SJSA1 (cell line): ENCODE results near the gene AGBL4. TPM values are rescaled to one million over a fixed set of nuclear protein-coding genes. Genes with fewer than 3 reads are reported as not detected.

Experiments
- DNase-seq, 2 experiments: peaks; one replicate each; pipeline ENCODE4 v3.0.0-alpha.2; 2015 to 2020; ENCODE audit warnings: low spot score in 2 of 2, low read depth in 1 of 2
- H3K27ac ChIP-seq: fragments of 250-450 bp; sonication (Bioruptor Pico); 2 replicates; pipeline ENCODE4 v1.5.1; 2020; ENCODE audit warnings: mild to moderate bottlenecking, moderate library complexity
- H3K27me3 ChIP-seq: fragments of 250-450 bp; sonication (Bioruptor Pico); replicated peaks from 2 replicates; pipeline ENCODE4 v1.5.1; 2020; ENCODE audit warnings: mild to moderate bottlenecking, moderate library complexity
- H3K36me3 ChIP-seq: fragments of 250-450 bp; sonication (Bioruptor Pico); 2 replicates; pipeline ENCODE4 v1.5.1; 2020; ENCODE audit warnings: mild to moderate bottlenecking
- H3K4me1 ChIP-seq: fragments of 250-450 bp; sonication (Bioruptor Pico); replicated peaks from 2 replicates; pipeline ENCODE4 v1.6.1; 2021; ENCODE audit warnings: mild to moderate bottlenecking
- H3K4me3 ChIP-seq: fragments of 250-450 bp; sonication (Bioruptor Pico); 2 replicates; pipeline ENCODE4 v1.5.1; 2020; ENCODE audit warnings: mild to moderate bottlenecking
- H3K9me3 ChIP-seq: fragments of 250-450 bp; sonication (Bioruptor Pico); replicated peaks from 2 replicates; pipeline ENCODE4 v1.5.1; 2020; ENCODE audit warnings: mild to moderate bottlenecking
- total RNA-seq: library from RNA; depleted of rRNA; stranded (reverse); fragments of >200 nt; shearing (Covaris generic); gene quantifications from 2 replicates; pipeline ENCODE4 v1.2.3, GENCODE V29; 2014

The AGBL4 gene
- total RNA-seq, 1 experiment from 2014 or later = not detected

DNA sequence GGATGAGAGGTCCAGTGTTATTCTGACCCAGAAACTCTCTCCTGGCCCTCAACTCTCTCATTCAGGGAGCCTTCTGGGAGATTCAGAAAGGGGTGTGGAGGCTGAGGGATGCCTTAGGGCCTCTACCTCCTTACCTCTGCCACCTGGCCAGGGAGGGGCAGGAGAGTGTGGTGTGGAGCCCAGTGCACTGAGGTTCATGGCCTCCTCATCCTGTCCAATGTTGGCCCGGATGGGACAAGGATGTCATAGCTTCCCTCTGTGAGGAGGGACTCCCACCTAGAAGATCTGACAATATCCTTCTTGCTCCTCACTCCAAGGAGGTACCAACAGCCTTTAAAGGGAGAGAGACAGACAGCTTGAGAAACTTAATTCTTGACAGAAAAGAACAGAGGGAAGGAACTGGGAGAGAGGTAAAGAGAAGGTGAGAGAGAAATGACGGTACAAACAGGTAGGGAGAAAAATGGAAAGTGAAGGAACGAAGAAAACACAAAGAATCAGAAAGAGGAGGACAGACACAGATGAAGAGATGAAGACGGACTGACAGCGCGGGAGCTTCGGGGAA lies 1247.8 kb downstream of the AGBL4 start:
- no peak overlapping the region for H3K4me3 ChIP-seq

DNA sequence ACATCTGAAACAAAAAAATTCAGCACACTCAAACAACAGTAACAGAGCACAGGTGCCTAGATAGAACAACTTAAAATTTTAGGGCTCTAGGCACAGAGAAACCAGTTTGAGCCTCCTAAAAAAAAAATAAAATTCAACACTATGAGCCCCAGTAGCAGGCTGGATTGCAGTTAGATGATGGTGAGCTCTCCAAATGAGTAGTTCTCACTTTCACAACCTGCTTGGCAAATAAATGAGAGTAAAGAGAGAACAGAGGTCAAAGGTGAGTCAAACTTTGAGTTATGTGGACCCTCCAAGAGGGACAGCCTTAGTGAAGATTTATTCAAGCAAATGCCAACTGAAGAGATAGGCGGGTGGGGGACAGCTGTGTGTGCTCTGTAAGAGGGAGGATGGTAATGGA lies 1250.6 kb downstream of the AGBL4 start:
- Histone ChIP-seq H3K4me3 (no peak overlapping the region), H3K4me1 (no peaks in the 10 kb centered on the region), H3K27me3 (peaks cover 21% of the 10 kb centered on the region), H3K9me3 (no peaks in the 10 kb centered on the region), H3K36me3 (no peaks in the 10 kb centered on the region), H3K27ac (no peak overlapping the region)
- DNase-seq = no peak

More for the DNA sequence above, 1247.8 kb downstream of the AGBL4 start:
- H3K27ac ChIP-seq = no peak overlapping the region
- no peaks in the 10 kb centered on the region for H3K9me3 ChIP-seq
- no peaks in the 10 kb centered on the region for H3K4me1 ChIP-seq
- H3K27me3 ChIP-seq = peaks cover 21% of the 10 kb centered on the region
- H3K36me3 ChIP-seq = no peaks in the 10 kb centered on the region
- DNase-seq = no peak

- no peak overlapping the region for H3K4me3 ChIP-seq
Measured at GRCh38 chr1:48772211-48772610, 1251.5 kb downstream of the AGBL4 start.

GRCh38 chr1:48771561-48771960 lies 1252.2 kb downstream of the AGBL4 start:
- Histone ChIP-seq H3K9me3 (no peaks in the 10 kb centered on the region), H3K4me3 (no peak overlapping the region), H3K27ac (no peak overlapping the region), H3K27me3 (peaks cover 21% of the 10 kb centered on the region), H3K36me3 (no peaks in the 10 kb centered on the region), H3K4me1 (no peaks in the 10 kb centered on the region)
- DNase-seq = no peak

More at GRCh38 chr1:48772211-48772610, 1251.5 kb downstream of the AGBL4 start:
- Histone ChIP-seq H3K4me1 (no peaks in the 10 kb centered on the region), H3K36me3 (no peaks in the 10 kb centered on the region), H3K9me3 (no peaks in the 10 kb centered on the region), H3K27ac (no peak overlapping the region), H3K27me3 (peaks cover 21% of the 10 kb centered on the region)
- DNase-seq = no peak

DNA sequence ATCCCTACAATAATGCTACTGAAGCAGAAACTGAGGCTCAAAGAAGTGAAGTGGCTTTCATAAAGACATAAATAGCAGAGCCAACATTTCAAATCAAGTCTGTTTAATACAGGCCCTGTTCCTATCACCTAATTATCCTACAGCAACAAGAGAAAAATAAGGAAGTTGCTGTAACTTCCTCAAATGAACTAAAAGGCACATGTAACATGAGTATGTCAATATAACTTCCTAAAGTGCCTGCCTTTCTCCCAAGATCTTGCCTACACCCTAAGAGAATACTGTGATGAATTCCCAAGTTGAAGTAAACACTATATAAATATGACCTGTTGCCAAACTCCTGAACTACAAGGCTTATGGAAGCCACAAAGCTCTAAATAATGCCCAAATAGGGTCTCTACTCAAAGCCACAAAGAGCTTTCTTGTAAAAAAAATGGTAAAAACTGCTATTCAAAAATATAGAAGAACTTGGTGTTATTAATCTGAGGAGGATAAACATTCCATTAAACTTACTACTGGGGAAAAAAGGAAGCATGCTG lies 1255.7 kb downstream of the AGBL4 start:
- H3K4me1 ChIP-seq = no peaks in the 10 kb centered on the region
- DNase-seq = no peak
- H3K27ac ChIP-seq = no peak overlapping the region

GRCh38 chr1:48765335-48765734 lies 1258.4 kb downstream of the AGBL4 start:
- Histone ChIP-seq H3K4me1 (no peaks in the 10 kb centered on the region), H3K9me3 (no peaks in the 10 kb centered on the region), H3K36me3 (no peaks in the 10 kb centered on the region)

More for the DNA sequence above, 1255.7 kb downstream of the AGBL4 start:
- no peaks in the 10 kb centered on the region for H3K27me3 ChIP-seq
- H3K9me3 ChIP-seq = no peaks in the 10 kb centered on the region
- no peaks in the 10 kb centered on the region for H3K36me3 ChIP-seq
- H3K4me3 ChIP-seq = no peak overlapping the region

DNA sequence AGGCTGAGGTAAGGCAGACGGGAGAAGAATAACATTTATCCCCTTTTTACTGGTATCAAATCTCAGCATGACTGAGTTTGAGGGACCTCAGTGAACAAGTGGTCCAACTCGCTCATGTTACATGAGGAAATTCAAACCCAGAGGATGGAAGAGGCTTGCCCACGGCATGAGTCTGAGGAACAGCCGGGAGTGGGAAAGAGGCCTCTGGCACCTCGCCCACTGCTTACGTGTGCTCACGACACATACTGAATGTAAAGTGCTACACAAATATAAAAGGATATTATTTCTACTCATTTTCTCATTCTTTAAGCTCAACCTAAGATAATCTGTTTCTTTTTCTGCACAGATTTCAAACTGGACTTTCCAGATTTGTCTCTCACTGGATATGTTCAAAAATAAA lies 1261.8 kb downstream of the AGBL4 start:
- no peaks in the 10 kb centered on the region for H3K36me3 ChIP-seq
- no peaks in the 10 kb centered on the region for H3K9me3 ChIP-seq
- no peaks in the 10 kb centered on the region for H3K27me3 ChIP-seq
- H3K4me3 ChIP-seq = no peak overlapping the region
- no peak for DNase-seq
- no peaks in the 10 kb centered on the region for H3K4me1 ChIP-seq
- no peak overlapping the region for H3K27ac ChIP-seq

More at GRCh38 chr1:48765335-48765734, 1258.4 kb downstream of the AGBL4 start:
- Histone ChIP-seq H3K27ac (no peak overlapping the region), H3K27me3 (no peaks in the 10 kb centered on the region), H3K4me3 (no peak overlapping the region)
- no peak for DNase-seq

DNA sequence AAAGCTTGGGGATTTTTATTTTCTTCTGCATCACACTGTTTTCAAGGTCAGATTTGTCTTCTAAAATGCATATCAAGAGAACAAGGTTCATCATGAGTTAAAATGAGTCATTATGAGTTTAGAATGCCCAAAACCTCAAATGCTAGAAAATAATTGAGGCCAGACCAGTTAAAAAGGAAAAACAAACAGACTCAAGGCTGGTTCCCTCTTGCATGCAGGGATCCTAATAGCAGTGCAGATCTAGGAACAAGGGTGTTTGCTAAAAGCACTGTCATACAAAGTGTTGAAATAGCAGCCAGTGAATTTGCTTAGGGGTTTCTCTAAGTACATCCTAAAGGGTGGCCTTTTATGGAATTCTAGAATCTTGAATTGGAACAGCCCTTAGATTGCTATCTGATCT lies 1262.3 kb downstream of the AGBL4 start:
- Histone ChIP-seq H3K27ac (no peak overlapping the region), H3K36me3 (no peaks in the 10 kb centered on the region), H3K4me1 (no peaks in the 10 kb centered on the region), H3K9me3 (no peaks in the 10 kb centered on the region), H3K27me3 (no peaks in the 10 kb centered on the region), H3K4me3 (no peak overlapping the region)
- no peak for DNase-seq

GRCh38 chr1:48760857-48761256 lies 1262.9 kb downstream of the AGBL4 start:
- H3K27ac ChIP-seq = no peak overlapping the region
- H3K9me3 ChIP-seq = no peaks in the 10 kb centered on the region
- H3K4me1 ChIP-seq = no peaks in the 10 kb centered on the region
- no peaks in the 10 kb centered on the region for H3K36me3 ChIP-seq
- no peak overlapping the region for H3K4me3 ChIP-seq
- H3K27me3 ChIP-seq = no peaks in the 10 kb centered on the region
- no peak for DNase-seq

DNA sequence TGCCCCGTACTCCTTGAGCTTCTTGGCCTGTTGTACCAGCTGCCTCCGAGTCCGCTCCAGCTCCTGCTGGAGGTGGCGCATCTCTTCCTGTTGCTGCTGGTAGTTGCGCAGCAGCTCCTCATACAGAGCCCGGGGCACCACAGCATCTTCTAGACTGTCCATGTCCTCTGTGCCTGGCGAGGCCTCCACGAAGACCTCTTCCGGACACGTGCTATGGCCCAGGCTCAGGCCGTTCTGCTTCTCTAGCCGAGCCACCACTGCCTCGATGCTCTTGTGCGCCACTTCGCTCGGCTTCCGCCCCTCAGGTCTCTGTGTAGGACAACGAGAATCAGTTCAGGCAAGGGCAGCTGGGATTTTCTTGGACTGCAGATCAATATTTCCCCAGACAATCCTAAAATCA lies 1264.8 kb downstream of the AGBL4 start:
- Histone ChIP-seq H3K36me3 (no peaks in the 10 kb centered on the region), H3K4me1 (no peaks in the 10 kb centered on the region), H3K9me3 (no peaks in the 10 kb centered on the region), H3K4me3 (no peak overlapping the region), H3K27me3 (no peaks in the 10 kb centered on the region), H3K27ac (no peak overlapping the region)
- no peak for DNase-seq

- H3K36me3 ChIP-seq = no peaks in the 10 kb centered on the region
- no peaks in the 10 kb centered on the region for H3K27me3 ChIP-seq
- no peak overlapping the region for H3K4me3 ChIP-seq
- H3K9me3 ChIP-seq = no peaks in the 10 kb centered on the region
- no peak overlapping the region for H3K27ac ChIP-seq
- DNase-seq = no peak
- no peaks in the 10 kb centered on the region for H3K4me1 ChIP-seq
Measured at GRCh38 chr1:48757363-48757762, 1266.4 kb downstream of the AGBL4 start.

- no peaks in the 10 kb centered on the region for H3K9me3 ChIP-seq
- no peak overlapping the region for H3K27ac ChIP-seq
- no peak for DNase-seq
- no peaks in the 10 kb centered on the region for H3K27me3 ChIP-seq
- H3K4me1 ChIP-seq = no peaks in the 10 kb centered on the region
- no peak overlapping the region for H3K4me3 ChIP-seq
- no peaks in the 10 kb centered on the region for H3K36me3 ChIP-seq
Measured at GRCh38 chr1:48756683-48757316, 1267.0 kb downstream of the AGBL4 start.

GRCh38 chr1:48753293-48753692 lies 1270.5 kb downstream of the AGBL4 start:
- no peak for DNase-seq
- Histone ChIP-seq H3K27me3 (no peaks in the 10 kb centered on the region), H3K27ac (no peak overlapping the region), H3K4me3 (no peak overlapping the region), H3K36me3 (no peaks in the 10 kb centered on the region), H3K4me1 (no peaks in the 10 kb centered on the region), H3K9me3 (no peaks in the 10 kb centered on the region)

- Histone ChIP-seq H3K27ac (no peak overlapping the region), H3K4me3 (no peak overlapping the region)
- no peak for DNase-seq
Measured at GRCh38 chr1:48750109-48750508, 1273.6 kb downstream of the AGBL4 start.

More at GRCh38 chr1:48750109-48750508, 1273.6 kb downstream of the AGBL4 start:
- Histone ChIP-seq H3K36me3 (no peaks in the 10 kb centered on the region), H3K9me3 (no peaks in the 10 kb centered on the region), H3K27me3 (no peaks in the 10 kb centered on the region), H3K4me1 (no peaks in the 10 kb centered on the region)
